ENCODE measurements around the gene LZTS3. TPM values are rescaled to one million over a fixed set of nuclear protein-coding genes. Genes with fewer than 3 reads are reported as not detected.

LZTS3 gene
- polyA plus RNA-seq, 1 donor (not counting 4 experiments of a cell fraction or from before 2014, with no cell fraction given), result 2.5 TPM

- no peak overlapping the region for H2AFZ ChIP-seq (ENCODE audit: control insufficient read depth, low read length)
- TF ChIP-seq CTCF (optimal IDR thresholded peaks at IDR 0.05 in 1 of 3, IDR thresholded peaks at IDR 0.05 in 1 of 3, conservative IDR thresholded peaks at IDR 0.05 in 1 of 3; ENCODE audit: extremely low read depth in 1 of 3, insufficient read depth in 2 of 3, low read length in 3 of 3) (no peak), EZH2 (IDR thresholded peaks at IDR 0.05; ENCODE audit: low read length) (no peak)
- dilution Hi-C loops (cut with MboI; ENCODE audit: extremely low pct_ligation_motif_present, low sequenced_read_pairs), result no loop called here
- FAIRE-seq (no peak), DNase-seq (ENCODE audit: low read depth, low spot score) (no peak)
- H3K36me3 ChIP-seq (ENCODE audit: control insufficient read depth in 2 of 2, extremely low read depth in 1 of 2, insufficient read depth in 2 of 2, low read length in 2 of 2), result peaks cover 0 to 2% of the 10 kb centered on the region in 2 experiments
- H3K4me2 ChIP-seq (ENCODE audit: control insufficient read depth, extremely low read depth, insufficient read depth, low read depth, low read length), result no peak overlapping the region
- no peaks in the 10 kb centered on the region for H3K4me1 ChIP-seq (ENCODE audit: control insufficient read depth, extremely low read depth, insufficient read depth, low read length)
- no peaks in the 10 kb centered on the region for H3K9me3 ChIP-seq (ENCODE audit: control insufficient read depth, low read depth, low read length)
- H3K9me1 ChIP-seq (ENCODE audit: control insufficient read depth, extremely low read depth, insufficient read depth, low read length), result no peaks in the 10 kb centered on the region
- no peak overlapping the region for H3K4me3 ChIP-seq (ENCODE audit: control insufficient read depth in 2 of 3, extremely low read depth in 1 of 3, insufficient read depth in 2 of 3, low read depth in 1 of 3, low read length in 3 of 3)
- peaks cover 5% of the 10 kb centered on the region for H4K20me1 ChIP-seq (ENCODE audit: control insufficient read depth, extremely low read depth, insufficient read depth, low read length)
- peaks cover 3% of the 10 kb centered on the region for H3K79me2 ChIP-seq (ENCODE audit: control insufficient read depth, insufficient read depth, low read length)
- H3K27ac ChIP-seq (ENCODE audit: control insufficient read depth, insufficient read depth, low read length), result no peak overlapping the region
- H3K27me3 ChIP-seq (ENCODE audit: control insufficient read depth, extremely low read depth, insufficient read depth, low read length), result no peaks in the 10 kb centered on the region
- no peak overlapping the region for H3K9ac ChIP-seq (ENCODE audit: control insufficient read depth, extremely low read depth, insufficient read depth, low read length)
These were observed 40.2 kb downstream of the LZTS3 start for GRCh38 chr20:3133155-3133554.

GRCh38 chr20:3130051-3130600 is 43.2 kb downstream of the LZTS3 start:
- Histone ChIP-seq H3K9me3 (ENCODE audit: control insufficient read depth, low read depth, low read length) (no peaks in the 10 kb centered on the region), H4K20me1 (ENCODE audit: control insufficient read depth, extremely low read depth, insufficient read depth, low read length) (peaks cover 2% of the 10 kb centered on the region), H3K36me3 (ENCODE audit: control insufficient read depth in 2 of 2, extremely low read depth in 1 of 2, insufficient read depth in 2 of 2, low read length in 2 of 2) (no peaks in the 10 kb centered on the region), H3K4me1 (ENCODE audit: control insufficient read depth, extremely low read depth, insufficient read depth, low read length) (no peaks in the 10 kb centered on the region), H3K9ac (ENCODE audit: control insufficient read depth, extremely low read depth, insufficient read depth, low read length) (no peak overlapping the region), H3K27me3 (ENCODE audit: control insufficient read depth, extremely low read depth, insufficient read depth, low read length) (no peaks in the 10 kb centered on the region), H2AFZ (ENCODE audit: control insufficient read depth, low read length) (no peak overlapping the region), H3K27ac (ENCODE audit: control insufficient read depth, insufficient read depth, low read length) (no peak overlapping the region), H3K9me1 (ENCODE audit: control insufficient read depth, extremely low read depth, insufficient read depth, low read length) (no peaks in the 10 kb centered on the region), H3K79me2 (ENCODE audit: control insufficient read depth, insufficient read depth, low read length) (peaks cover 1% of the 10 kb centered on the region), H3K4me3 (ENCODE audit: control insufficient read depth in 2 of 3, extremely low read depth in 1 of 3, insufficient read depth in 2 of 3, low read depth in 1 of 3, low read length in 3 of 3) (no peak overlapping the region), H3K4me2 (ENCODE audit: control insufficient read depth, extremely low read depth, insufficient read depth, low read depth, low read length) (no peak overlapping the region)
- FAIRE-seq (no peak), DNase-seq (ENCODE audit: low read depth, low spot score) (no peak)
- no peak for TF ChIP-seq EZH2 (IDR thresholded peaks at IDR 0.05; ENCODE audit: low read length)
- no peak for TF ChIP-seq CTCF (optimal IDR thresholded peaks at IDR 0.05 in 1 of 3, IDR thresholded peaks at IDR 0.05 in 1 of 3, conservative IDR thresholded peaks at IDR 0.05 in 1 of 3; ENCODE audit: extremely low read depth in 1 of 3, insufficient read depth in 2 of 3, low read length in 3 of 3)
- dilution Hi-C loops (cut with MboI; ENCODE audit: extremely low pct_ligation_motif_present, low sequenced_read_pairs), result no loop called here

All from keratinocyte (primary cell).